HG03565 (cell line): ENCODE data around the gene ANKRD44.

Experiments
- ATAC-seq: cut with Tn5 transposase; IDR thresholded peaks from one replicate; pipeline ENCODE4 v1.9.1; 2021; ENCODE audit warnings: mild to moderate bottlenecking, moderate library complexity; ENCODE audit not compliant: unreplicated experiment

The ANKRD44 gene

GRCh38 chr2:197322724-197323720 is 12.4 kb upstream of the ANKRD44 start:
- ATAC-seq, result no peak

- ATAC-seq, result no peak
Measured at GRCh38 chr2:197322143-197322542, 11.6 kb upstream of the ANKRD44 start.

- ATAC-seq, result no peak
Measured at GRCh38 chr2:197315371-197315770, 4.8 kb upstream of the ANKRD44 start.

GRCh38 chr2:197312186-197312585 is 1.6 kb upstream of the ANKRD44 start:
- ATAC-seq, result no peak

- no peak for ATAC-seq
Measured at GRCh38 chr2:197311421-197312033, 947 bp upstream of the ANKRD44 start.

- no peak for ATAC-seq
Measured at GRCh38 chr2:197310987-197311420, 424 bp upstream of the ANKRD44 start.

- no peak for ATAC-seq
Measured at GRCh38 chr2:197309691-197310231, 819 bp downstream of the ANKRD44 start.

GRCh38 chr2:197308996-197309690 is 1.4 kb downstream of the ANKRD44 start:
- ATAC-seq, result no peak

GRCh38 chr2:197308585-197308984 is 2.0 kb downstream of the ANKRD44 start:
- ATAC-seq, result no peak

- ATAC-seq, result no peak
Measured at GRCh38 chr2:197307933-197308521, 2.6 kb downstream of the ANKRD44 start.

- no peak for ATAC-seq
Measured at GRCh38 chr2:197307236-197307932, 3.2 kb downstream of the ANKRD44 start.

- no peak for ATAC-seq
Measured at GRCh38 chr2:197306696-197307040, 3.9 kb downstream of the ANKRD44 start.

- ATAC-seq, result no peak
Measured at GRCh38 chr2:197306024-197306695, 4.4 kb downstream of the ANKRD44 start.

GRCh38 chr2:197304556-197305011 is 6.0 kb downstream of the ANKRD44 start:
- peak; percentile 31 for ATAC-seq

GRCh38 chr2:197300139-197300538 is 10.4 kb downstream of the ANKRD44 start:
- ATAC-seq, result no peak

- no peak for ATAC-seq
Measured at GRCh38 chr2:197298609-197299008, 12.0 kb downstream of the ANKRD44 start.

GRCh38 chr2:197297772-197298318 is 12.7 kb downstream of the ANKRD44 start:
- peak; percentile 38 for ATAC-seq

- no peak for ATAC-seq
Measured at GRCh38 chr2:197297266-197297665, 13.3 kb downstream of the ANKRD44 start.

GRCh38 chr2:197296835-197297234 is 13.7 kb downstream of the ANKRD44 start:
- no peak for ATAC-seq
